PFSK-1 (cell line): Measurements from ENCODE around the gene CXXC5.

ENCODE experiments used
- POLR2AphosphoS5 ChIP-seq: IDR thresholded peaks from 2 replicates; pipeline ENCODE4 v1.6.1; 2012; ENCODE audit warnings: low read depth, mild to moderate bottlenecking, control low read depth, low read length, moderate library complexity
- REST ChIP-seq, 2 experiments: IDR thresholded peaks; 2 replicates each; pipeline versions ENCODE4 v1.6.1 to v1.8.0; 2011 to 2012; ENCODE audit warnings: low read depth in 2 of 2, low read length in 2 of 2, control low read depth in 1 of 2, inconsistent platforms in 1 of 2, mild to moderate bottlenecking in 1 of 2, moderate library complexity in 1 of 2; ENCODE audit not compliant: insufficient read depth in 1 of 2

GRCh38 chr5:139611703-139612584 lies 36.2 kb upstream of the CXXC5 start:
- no peak for TF ChIP-seq POLR2AphosphoS5
- no peak for TF ChIP-seq REST (IDR thresholded peaks at IDR 0.05; ENCODE audit: insufficient read depth in 1 of 2, low read depth in 2 of 2, low read length in 2 of 2)
